Measurements from ENCODE around the gene MYH6.

Gene MYH6

DNA sequence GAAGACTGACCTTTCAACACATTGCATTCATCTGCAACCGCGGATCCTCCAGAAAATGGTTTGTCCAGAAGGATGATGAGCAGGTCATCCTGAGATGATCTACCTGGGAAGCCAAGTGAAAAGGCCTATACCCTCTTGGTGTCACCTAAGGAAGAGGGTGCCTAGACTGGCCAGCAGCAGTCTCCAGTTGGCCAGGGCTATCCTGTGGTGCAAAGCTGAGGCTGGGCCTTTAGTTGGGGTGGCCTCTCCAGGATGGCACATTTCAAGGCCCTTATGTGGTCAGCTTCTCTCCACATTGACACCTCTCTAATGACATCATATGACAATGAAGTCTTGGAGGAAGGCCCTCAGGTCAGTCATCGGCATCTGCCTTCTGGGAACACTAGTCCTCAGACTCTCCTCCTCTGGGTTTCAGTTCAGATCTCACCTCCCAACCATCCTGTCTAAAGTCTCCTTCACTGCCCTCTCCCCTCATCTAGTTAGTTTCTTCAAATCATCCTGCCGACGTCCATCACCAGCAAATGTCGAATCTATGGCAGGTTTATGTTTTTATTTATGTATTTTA, 52.1 kb downstream of the MYH6 start:
- no peak for DNase-seq (ENCODE audit: low read depth)

DNA sequence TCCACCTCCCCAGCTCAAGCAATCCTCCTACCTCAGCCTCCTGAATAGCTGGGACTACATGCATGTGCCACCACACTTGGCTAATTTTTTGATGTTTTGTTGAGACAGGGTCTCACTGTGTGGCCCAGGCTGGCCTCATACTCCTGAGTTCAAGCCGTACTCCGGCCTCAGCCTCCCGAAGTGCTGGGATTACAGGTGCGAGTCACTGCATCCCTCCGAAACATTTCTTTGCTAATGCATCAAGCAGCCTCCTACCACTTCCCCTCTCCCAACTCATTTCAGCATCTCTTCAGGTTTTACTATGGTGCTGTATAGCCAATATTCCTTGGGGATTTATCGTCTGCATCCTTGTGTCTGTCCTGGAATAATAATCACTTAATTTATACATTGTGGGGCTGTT, 53.1 kb downstream of the MYH6 start:
- DNase-seq (ENCODE audit: low read depth): no peak

DNA sequence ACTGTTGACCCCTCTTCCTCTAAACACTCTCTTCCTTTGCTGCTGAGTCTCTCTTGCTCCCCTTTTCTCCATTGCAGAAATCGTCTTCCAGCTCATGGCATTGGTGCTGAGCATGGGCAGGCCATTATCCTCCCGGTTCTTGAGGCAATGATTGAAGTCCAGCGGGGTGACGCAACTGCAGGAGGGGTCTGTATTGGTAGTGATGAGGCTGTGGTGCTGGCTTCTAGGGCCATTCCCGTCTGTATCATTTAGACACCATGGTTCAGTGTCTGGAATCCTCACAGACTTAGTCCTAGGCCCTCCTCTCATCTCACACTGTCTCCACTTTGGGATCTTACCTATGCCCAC, 54.7 kb downstream of the MYH6 start:
- no peak for DNase-seq (ENCODE audit: low read depth)

DNA sequence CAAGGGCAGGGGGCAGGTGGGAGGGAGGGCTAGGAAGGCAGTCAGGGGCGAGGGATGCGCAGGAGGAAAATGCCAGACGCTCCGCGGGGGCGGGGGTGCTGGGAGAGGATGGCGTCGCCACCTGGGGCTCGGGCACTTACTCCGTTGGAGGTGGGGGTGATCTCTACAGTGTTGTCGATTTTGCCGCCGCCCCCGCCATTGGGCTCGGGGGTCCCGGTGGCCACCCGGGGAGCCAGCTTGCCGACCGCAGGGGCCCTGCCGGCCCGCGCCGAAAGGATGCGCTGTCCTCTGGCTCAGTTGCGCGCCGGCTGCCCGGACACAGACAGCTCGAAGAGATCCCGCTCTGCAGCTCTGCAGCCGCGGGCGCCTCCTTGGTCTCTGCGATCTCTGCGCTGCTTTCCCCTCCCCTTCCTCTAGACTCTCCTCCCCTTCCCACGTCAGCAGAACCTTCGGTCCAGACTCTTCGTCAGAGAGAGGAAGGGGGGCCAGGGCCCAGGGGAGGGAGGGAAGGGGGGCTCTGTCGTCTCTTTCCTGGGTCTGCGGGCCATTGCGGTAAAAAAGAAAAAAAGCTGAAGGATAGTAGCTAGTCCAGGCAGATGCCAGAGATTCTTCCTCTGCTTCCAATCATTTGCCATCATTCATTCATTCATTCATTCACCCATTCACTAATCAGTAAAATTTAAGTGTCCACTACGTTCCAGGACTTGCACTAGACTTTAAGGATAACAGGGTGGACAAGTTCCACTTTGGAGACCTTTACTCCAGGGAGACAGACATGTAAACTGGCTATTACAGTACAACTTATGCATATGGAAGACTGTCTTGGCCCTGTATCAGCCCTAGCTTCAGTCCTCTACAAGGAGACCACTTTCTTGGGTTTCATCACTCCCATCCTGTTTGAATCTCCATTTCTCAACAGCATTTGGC, 55.3 kb downstream of the MYH6 start, which contains the start of gene SLC22A17:
Gene SLC22A17, minus strand, starts transcription at position 382 of the 927 bp plus-strand sequence.
- DNase-seq (ENCODE audit: low read depth): peak; percentile 28

DNA sequence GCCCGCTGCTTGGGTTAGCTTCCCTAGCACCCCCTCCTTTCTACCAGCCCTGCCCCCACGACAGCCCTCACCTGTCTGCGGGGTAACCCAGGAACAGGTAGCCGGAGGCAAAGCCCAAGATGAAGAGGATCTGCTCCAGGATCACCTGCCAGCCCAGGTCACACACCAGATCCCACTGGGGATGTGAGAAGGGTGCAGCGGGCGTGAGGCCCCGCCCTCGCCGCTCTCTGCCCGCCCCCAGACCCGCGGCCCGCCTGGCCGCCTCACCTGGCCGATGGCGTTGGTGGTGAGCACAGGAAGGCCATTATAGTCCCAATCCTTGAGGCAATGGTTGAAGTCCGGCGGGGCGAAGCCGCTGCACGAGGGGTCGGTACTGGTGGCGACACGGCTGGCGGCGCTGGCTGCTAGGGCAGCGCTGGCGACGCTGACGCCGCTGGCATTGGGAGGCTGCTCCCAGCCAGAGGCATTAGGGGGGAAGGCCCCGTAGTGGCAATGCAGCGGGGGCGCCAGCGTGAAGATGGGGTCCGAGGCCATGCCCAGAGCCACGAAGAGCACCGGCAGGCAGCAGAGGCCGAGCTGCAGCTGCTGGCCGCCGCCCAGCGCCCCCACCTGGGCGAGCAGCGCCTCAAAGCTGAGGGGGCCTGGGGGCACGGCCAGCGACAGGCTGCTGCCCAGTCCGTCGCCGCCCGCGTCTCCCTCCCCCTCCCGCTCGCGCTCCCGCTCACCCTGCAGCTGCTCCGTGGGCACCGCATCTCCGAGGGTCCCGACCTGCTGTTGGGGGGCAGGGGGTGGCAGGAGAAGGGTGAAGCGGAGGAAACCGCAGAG, 56.2 kb downstream of the MYH6 start:
- DNase-seq (ENCODE audit: low read depth): no peak

DNA sequence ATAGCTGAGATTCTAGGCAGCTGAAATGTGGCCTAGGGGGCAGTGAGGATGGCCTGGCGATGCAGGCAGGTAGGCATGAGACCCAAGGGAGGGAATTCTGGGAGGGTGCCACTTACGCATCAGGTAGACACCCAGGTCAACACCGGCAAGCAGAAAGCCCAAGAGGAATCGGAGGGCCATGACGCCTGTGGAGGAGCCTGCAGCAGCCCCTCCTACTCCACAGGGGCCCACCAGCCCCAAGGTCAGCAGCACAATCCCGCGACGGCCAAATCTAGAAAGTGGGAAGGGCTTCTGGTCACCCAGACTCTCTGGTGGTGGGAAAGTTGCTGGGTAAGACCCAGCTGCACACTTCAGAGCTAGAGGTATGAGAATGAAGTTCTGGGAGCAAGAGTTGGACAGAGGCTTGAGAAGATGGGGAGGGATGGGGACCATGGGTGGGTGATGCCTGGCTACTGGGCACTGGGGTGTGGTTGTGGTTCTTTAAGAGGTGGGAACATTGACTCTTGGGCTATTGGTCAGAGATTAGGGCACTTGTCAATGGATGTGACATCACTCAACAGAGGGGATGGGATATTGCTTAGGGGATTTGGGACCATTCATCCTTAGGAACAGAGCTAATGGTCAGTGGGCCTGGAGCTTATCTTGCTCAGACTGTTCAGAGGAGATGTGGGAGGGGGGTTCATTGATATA, 58.8 kb downstream of the MYH6 start:
- no peak for DNase-seq (ENCODE audit: low read depth)

DNA sequence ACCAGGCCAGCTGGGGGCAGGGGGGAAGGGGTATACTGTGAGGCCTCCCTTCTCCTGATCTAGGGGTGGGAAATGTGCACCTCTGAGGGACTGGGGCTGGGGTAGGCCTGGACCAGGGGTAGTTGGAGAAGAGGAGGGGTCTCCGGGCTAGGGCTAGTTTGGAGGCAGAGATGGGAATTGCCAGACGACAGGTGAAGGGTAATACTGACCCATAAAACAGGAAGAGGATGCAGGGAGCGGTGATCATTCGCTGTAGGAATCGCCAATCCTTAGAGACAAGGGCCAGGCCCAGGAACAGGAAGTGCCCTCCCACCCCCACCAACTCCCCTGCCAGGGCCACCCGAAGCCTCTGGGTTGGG, 59.8 kb downstream of the MYH6 start:
- DNase-seq (ENCODE audit: low read depth): no peak

DNA sequence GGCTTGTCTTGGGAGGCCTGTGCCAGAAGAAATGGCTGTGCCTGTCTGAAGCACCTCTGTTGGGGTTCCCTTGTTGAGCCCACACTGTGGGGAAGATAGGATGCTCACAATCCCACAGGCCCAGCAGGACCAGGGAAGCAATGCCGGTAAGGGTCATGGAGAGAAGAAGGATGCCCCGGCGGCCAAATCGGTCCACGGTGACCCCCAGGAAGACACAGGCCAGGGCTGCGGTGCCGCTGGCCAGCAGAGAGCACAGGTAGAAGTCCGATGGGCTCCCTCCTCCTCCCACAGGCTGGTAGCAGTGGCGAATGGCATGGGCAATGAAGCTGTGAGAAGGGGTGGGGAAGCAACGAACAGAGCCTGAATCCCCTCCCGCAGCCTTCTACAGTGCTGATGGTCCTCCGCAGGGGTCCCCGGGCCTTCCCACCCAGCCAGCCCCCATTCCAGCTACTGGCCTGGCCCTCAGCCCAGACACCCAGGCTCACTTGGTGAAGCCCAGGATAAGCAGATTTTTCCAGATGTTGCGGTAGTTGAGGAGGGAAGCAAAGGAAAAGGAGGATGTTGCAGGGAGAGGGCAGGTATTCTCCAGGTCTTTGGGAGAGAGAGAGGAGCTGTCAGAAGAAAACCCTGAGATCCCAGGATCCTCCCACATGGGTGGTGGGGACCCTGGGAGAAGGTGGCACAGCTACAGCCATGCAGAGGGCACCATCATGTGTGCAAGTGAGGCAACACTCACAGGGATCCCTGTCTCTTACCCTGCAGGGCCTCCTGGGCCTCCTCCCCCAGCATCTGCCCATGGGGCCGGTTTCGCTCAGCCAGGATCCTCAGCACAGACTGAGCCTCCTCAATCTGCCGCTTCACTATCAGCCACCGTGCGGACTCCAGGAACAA, 60.4 kb downstream of the MYH6 start:
- DNase-seq (ENCODE audit: low read depth): no peak

DNA sequence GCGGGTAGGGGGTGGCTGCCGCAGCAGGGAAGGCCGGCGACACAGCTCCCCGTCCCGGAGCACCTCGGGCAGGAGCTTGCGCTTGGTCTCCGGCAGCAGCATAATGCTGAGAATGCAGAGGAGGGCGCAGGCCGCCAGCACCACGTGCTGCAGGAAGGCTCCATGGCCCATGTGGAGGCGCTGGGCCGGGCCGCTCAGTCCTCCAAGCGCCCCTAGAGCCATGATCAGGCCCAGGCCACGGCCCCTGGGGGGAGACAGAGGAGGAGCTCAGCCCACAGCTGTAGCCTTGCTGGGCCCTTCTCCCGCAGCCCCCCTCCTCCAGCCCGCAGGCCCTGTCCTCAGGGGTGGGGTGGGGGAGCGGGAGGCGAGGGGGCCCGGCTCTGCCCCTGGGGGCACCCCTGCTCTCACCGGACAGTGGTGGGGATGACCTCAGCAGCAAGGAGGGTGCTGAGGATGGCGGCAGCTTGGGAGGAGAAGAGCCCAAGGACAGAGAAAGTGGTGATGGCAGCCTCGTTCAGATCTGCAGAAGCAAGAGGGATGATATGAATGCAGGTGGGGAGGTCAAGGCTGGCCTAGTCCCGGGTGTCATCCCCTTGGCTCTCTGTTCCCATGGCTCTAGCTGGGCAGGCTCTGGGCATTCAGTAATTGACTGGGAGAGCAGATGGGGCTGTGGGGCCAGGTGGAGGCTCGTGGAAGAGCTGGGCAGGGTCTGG, 61.2 kb downstream of the MYH6 start:
- no peak for DNase-seq (ENCODE audit: low read depth)

DNA sequence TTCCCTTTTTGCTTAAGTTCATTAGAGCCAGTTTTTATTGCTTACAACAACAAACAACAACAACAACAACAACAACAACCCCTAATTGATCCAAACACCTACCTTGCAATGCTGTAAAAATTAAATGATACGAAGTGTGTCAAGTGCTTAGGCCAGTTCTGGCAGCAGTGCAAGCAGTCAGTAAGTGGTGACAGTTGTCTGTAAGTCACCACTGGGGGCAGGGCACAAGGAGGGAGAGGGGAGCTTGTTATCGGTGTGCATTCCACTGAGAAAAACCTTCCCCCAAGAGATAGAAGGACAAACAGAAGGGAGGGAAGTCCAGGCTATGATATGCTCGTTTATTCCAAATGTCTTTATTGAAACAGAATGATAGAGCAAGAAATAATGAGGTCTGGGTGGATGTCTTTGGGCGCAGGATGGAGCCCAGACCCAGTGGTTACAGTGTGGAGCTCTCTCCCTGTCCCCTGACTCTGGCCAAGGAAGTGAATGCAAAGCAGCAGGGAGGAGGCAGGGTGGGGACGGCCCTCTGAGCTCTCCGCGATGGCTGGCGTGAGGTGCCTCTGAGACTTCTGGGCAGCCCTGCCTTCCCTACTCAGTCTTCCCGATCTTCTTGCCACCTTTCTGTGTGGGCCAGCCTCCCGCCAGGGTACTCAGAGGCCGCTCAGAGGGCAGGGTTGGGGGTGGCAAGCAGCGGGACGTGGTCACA, 61.9 kb downstream of the MYH6 start:
- no peak for DNase-seq (ENCODE audit: low read depth)

DNA sequence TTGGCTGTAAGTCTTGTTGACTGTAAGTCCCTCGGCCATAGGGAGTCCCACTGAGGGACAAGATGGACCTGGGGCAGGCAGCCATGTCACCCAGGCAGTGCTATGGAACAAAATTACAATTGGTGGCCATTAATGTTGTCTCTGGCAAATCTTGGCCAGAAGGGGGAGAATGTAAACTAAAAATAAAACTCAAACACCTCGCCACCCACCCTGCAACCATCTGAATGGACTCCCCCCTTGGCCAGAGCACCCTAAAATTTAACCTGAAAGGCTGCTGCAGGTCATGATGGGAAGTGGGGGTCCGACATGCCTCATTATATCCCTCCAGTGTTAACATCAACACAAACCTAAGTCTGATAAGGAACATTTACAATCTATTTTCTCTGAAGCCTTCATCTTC, 63.6 kb downstream of the MYH6 start:
- no peak for DNase-seq (ENCODE audit: low read depth)

DNA sequence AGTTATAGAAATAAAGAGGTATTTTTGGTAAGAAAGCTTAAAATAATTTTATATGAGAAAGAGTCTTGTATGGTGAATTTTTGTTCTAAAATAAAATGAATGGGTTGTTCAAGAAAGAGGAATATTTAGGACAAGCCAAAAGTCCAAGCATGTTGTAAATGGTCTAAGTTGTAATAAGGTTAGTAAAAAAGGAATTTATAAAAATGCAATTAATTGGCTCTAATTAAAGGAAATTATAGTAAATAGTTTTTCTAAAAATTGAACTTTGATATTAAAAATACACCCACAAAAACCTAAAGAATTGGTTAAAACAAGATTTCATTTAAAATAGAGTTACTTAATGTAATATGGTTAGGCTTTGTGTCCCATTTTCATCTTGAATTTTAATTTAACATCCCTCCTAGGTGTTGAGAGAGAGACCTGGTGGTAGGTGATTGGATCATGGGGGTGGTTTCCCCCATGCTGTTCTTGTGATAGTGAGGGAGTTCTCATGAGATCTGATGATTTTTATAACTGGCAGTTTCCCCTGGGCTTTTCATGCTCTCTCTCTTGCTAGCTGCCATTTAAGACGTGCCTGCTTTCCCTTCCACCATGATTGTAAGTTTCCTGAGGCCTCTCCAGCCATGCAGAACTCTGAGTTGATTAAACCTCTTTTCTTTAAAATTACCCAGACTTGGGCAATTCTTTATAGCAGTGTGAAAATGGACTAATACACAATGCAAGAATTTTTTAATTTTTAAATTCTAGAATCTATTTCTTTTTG, 68.4 kb downstream of the MYH6 start:
- no peak for DNase-seq (ENCODE audit: low read depth)

DNA sequence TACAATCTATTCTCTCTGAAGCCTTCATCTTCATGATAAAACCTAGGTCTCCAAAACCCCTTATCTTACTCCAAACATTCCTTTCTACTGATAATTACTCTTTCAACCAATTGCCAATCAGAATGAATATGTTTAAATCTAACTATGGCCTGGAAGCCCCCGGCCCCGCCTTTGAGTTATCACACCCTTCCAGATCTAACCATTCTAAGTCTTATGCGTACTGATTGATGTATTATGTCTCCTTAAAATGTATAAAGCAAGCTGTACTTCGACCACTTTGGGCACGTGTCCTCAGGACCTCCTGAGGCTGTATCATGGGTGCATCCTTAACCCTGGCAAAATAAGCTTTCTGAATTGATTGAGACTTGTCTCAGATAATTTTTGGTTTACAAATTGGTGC, 72.5 kb downstream of the MYH6 start:
- DNase-seq (ENCODE audit: low read depth): no peak

All from stimulated activated CD8-positive, alpha-beta memory T cell treated with anti-CD3 and anti-CD28 coated beads, Interleukin-12 subunit alpha, Interleukin-12 subunit beta, amount 100 ng/mL, for 1 hour (primary cell).